Heart left ventricle (tissue), 13 donors: ENCODE results near the gene TMEM163.

Source experiments
- POLR2A ChIP-seq, 2 donors: fragments of 450-650 bp; IDR thresholded peaks; one replicate each; pipeline ENCODE4 v1.6.1; 2017; ENCODE audit warnings: antibody characterized with exemption in 2 of 2, mild to moderate bottlenecking in 2 of 2, moderate library complexity in 2 of 2
- TF ChIP-seq, protein P1 (sequence below), 12 donors: fragments of 200-600 bp; sonication (generic) in 4 of 12; IDR thresholded peaks; one replicate each; pipeline versions ENCODE4 v1.5.0 to v1.8.0; 2018 to 2022; ENCODE audit warnings: antibody characterized with exemption in 12 of 12, mild to moderate bottlenecking in 5 of 12
- donor health status: ischemic (EF 13 %, LVEDD 7.1; RV severe dilation, severe dysfunction).
- donor health status: DM: no; HTN: yes; CAD: no.
- donor health status: DM: no; HTN: no; CAD: no.
- donor health status: ischemic (EF 25% LVEDD 6.9; RV normal size, moderate dysfunction).
- donor health status: ischemic (EF 25% LVEDD 5.7; RV mildly dilated, moderate dysfunction).
- donor health status: ischemic (EF 35%, LVEDD 5.7; RV mildly dilated, moderate dysfunction).
- donor health status: nonischemic (EF 11% LVEDD 7.7; RV severe dilation, severe dysfunction).
- donor health status: DM: yes; HTN: yes; CAD: no.
- donor health status: PGD.
- donor health status: ischemic (EF 29% LVEDD 5.4; RV normal size, mild dysfunction).
- donor health status: nonischemic (EF 23%, LVEDD 6.1; RV moderate dilation, normal function).

DNA sequence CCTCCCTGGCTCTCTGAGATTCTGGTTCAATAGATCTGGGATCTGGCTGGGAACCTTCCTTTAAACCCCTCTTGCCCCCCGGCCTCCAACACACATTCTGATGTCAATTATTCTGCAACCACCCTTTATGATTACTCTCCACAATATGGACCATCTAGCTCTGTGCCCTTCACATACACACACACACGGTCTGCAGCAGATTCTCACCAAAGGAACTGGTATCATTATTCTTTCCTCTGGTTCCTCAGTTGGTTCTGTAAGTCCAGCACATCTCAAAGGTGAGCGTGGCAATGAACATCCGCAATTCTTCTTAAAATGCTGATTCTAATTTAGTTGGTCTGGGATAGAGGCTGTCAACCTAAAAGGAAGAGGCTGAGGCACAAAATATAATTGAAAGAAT lies 2.8 kb upstream of the TMEM163 start:
- TF ChIP-seq, protein P1, sequence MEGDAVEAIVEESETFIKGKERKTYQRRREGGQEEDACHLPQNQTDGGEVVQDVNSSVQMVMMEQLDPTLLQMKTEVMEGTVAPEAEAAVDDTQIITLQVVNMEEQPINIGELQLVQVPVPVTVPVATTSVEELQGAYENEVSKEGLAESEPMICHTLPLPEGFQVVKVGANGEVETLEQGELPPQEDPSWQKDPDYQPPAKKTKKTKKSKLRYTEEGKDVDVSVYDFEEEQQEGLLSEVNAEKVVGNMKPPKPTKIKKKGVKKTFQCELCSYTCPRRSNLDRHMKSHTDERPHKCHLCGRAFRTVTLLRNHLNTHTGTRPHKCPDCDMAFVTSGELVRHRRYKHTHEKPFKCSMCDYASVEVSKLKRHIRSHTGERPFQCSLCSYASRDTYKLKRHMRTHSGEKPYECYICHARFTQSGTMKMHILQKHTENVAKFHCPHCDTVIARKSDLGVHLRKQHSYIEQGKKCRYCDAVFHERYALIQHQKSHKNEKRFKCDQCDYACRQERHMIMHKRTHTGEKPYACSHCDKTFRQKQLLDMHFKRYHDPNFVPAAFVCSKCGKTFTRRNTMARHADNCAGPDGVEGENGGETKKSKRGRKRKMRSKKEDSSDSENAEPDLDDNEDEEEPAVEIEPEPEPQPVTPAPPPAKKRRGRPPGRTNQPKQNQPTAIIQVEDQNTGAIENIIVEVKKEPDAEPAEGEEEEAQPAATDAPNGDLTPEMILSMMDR (IDR thresholded peaks at IDR 0.05): no peak
- TF ChIP-seq POLR2A (IDR thresholded peaks at IDR 0.05): no peak
